B cell (primary cell): ENCODE measurements around the gene ARAP1. TPM values are rescaled to one million over a fixed set of nuclear protein-coding genes. Genes with fewer than 3 reads are reported as not detected.

Source experiments
- ATAC-seq: fragments of 200-7000 bp; cut with Tn5 transposase; one replicate; pipeline ENCODE4 v1.10.0; 2021; ENCODE audit warnings: low read depth, mild to moderate bottlenecking, moderate number of reproducible peaks, moderate library complexity
- CTCF ChIA-PET: fragments of 350-600 bp; sonication (Branson Sonifier 250); formaldehyde crosslinking; loops from one replicate; lab custom pipeline; 2021; ENCODE audit warnings: antibody characterized with exemption, inconsistent platforms; lab: Charles Lee
- POLR2A ChIA-PET: fragments of 350-600 bp; sonication (Branson Sonifier 250); formaldehyde crosslinking; loops from one replicate; lab custom pipeline; 2021; ENCODE audit warnings: antibody characterized with exemption; lab: Charles Lee
- DNase-seq: peaks from one replicate; pipeline ENCODE4 v3.0.0; 2013
- H2AFZ ChIP-seq: 2 replicates; pipeline ENCODE4 v1.6.1; 2012; ENCODE audit warnings: mild to moderate bottlenecking, low read depth, low read length; ENCODE audit not compliant: insufficient read depth, poor library complexity, severe bottlenecking
- H3K27ac ChIP-seq, 2 donors: 1 replicate in 1 of 2; 2 replicates in 1 of 2; pipeline ENCODE4 v1.5.1; 2012 to 2013; ENCODE audit warnings: low read length in 2 of 2, mild to moderate bottlenecking in 2 of 2, moderate library complexity in 1 of 2
- H3K27me3 ChIP-seq, 4 experiments: fragments of 200-600 bp in 1 of 4; sonication (generic) in 1 of 4; replicated peaks in 1 of 4; 1 replicate in 2 of 4; 2 replicates in 2 of 4; pipeline versions ENCODE4 v1.6.1 to v1.7.0; 2013 to 2016; ENCODE audit warnings: low read length in 3 of 4, mild to moderate bottlenecking in 2 of 4, mixed read lengths in 1 of 4, moderate library complexity in 1 of 4; ENCODE audit not compliant: insufficient read depth in 4 of 4, control insufficient read depth in 3 of 4; ENCODE audit errors: control extremely low read depth in 1 of 4
- H3K36me3 ChIP-seq, 2 experiments: replicated peaks in 1 of 2; 1 replicate in 1 of 2; 2 replicates in 1 of 2; pipeline versions ENCODE4 v1.6.1 to v1.7.1; 2013; ENCODE audit warnings: low read length in 1 of 2; ENCODE audit not compliant: insufficient read depth in 2 of 2, control insufficient read depth in 1 of 2; ENCODE audit errors: control extremely low read depth in 1 of 2, extremely low read depth in 1 of 2
- H3K4me1 ChIP-seq, 2 donors: fragments of 200-600 bp in 1 of 2; sonication (generic) in 1 of 2; 1 replicate in 1 of 2; 2 replicates in 1 of 2; pipeline versions ENCODE4 v1.5.1 to v1.6.1; 2013 to 2017; ENCODE audit warnings: low read length in 2 of 2; ENCODE audit not compliant: control insufficient read depth in 2 of 2, insufficient read depth in 2 of 2
- H3K4me2 ChIP-seq: replicated peaks from 2 replicates; pipeline ENCODE3; 2012; ENCODE audit warnings: mild to moderate bottlenecking, low read depth, low read length; ENCODE audit not compliant: poor library complexity, severe bottlenecking
- H3K4me3 ChIP-seq, 5 experiments: fragments of 200-600 bp in 1 of 5; sonication (generic) in 1 of 5; 1 replicate in 3 of 5; 2 replicates in 2 of 5; pipeline versions ENCODE4 v1.5.1 to v1.7.0; 2011 to 2016; ENCODE audit warnings: low read length in 4 of 5, mild to moderate bottlenecking in 4 of 5, low read depth in 2 of 5, control low read depth in 1 of 5, moderate library complexity in 1 of 5; ENCODE audit not compliant: insufficient read depth in 1 of 5; ENCODE audit errors: control extremely low read depth in 1 of 5, extremely low read depth in 1 of 5
- H3K79me2 ChIP-seq: fragments of 200-600 bp; sonication (generic); one replicate; pipeline ENCODE4 v1.6.0; 2016; ENCODE audit warnings: low read length; ENCODE audit not compliant: control insufficient read depth, insufficient read depth
- H3K9ac ChIP-seq: fragments of 200-600 bp; sonication (generic); 2 replicates; pipeline ENCODE4 v1.6.1; 2017; ENCODE audit warnings: mild to moderate bottlenecking, low read length, moderate library complexity
- H3K9me3 ChIP-seq, 3 donors: one replicate each; pipeline versions ENCODE4 v1.6.1 to v1.7.1; 2013; ENCODE audit warnings: low read length in 2 of 3; ENCODE audit not compliant: control insufficient read depth in 2 of 3, insufficient read depth in 1 of 3; ENCODE audit errors: control extremely low read depth in 1 of 3
- H4K20me1 ChIP-seq: 2 replicates; pipeline ENCODE4 v1.6.0; 2012; ENCODE audit warnings: mild to moderate bottlenecking, low read length; ENCODE audit not compliant: insufficient read depth, control insufficient read depth, poor library complexity, severe bottlenecking
- H3K27ac Mint-ChIP-seq: one replicate; pipeline ENCODE4 v1.8.0; 2021; ENCODE audit warnings: mixed read lengths
- H3K27me3 Mint-ChIP-seq: one replicate; pipeline ENCODE4 v1.8.0; 2021; ENCODE audit warnings: mixed read lengths
- H3K4me1 Mint-ChIP-seq: one replicate; pipeline ENCODE4 v1.8.0; 2021; ENCODE audit warnings: mixed read lengths
- H3K4me3 Mint-ChIP-seq: one replicate; pipeline ENCODE4 v1.8.0; 2021; ENCODE audit warnings: mixed read lengths
- H3K9me3 Mint-ChIP-seq: one replicate; pipeline ENCODE4 v1.8.0; 2022; ENCODE audit warnings: mixed read lengths; ENCODE audit not compliant: insufficient read depth
- CTCF ChIP-seq: fragments of 200-600 bp; IDR thresholded peaks from one replicate; pipeline ENCODE4 v1.8.0; 2022; ENCODE audit warnings: antibody characterized with exemption, mild to moderate bottlenecking
- EZH2 ChIP-seq: IDR thresholded peaks from 2 replicates; pipeline ENCODE4 v1.6.1; 2012; ENCODE audit warnings: borderline replicate concordance, low read depth, mild to moderate bottlenecking, moderate library complexity, low read length; ENCODE audit not compliant: insufficient read depth, poor library complexity, severe bottlenecking
- WGBS: methylation state at CpG from one replicate; pipeline ENCODE4 v1.1.5; 2013; ENCODE audit warnings: missing lambda C conversion rate; ENCODE audit not compliant: insufficient coverage; 5-methylcytosine and 5-hydroxymethylcytosine counted together
- intact Hi-C: fragments of 100-400 bp; cut with micrococcal nuclease; formaldehyde crosslinking; loops from one replicate; pipeline ENCODE4 v1.10.0; 2022
- polyA plus RNA-seq: library from polyadenylated mRNA; depleted of rRNA; stranded (reverse); fragments of >200 nt; gene quantifications from 2 replicates; pipeline ENCODE4 v1.2.3, GENCODE V29; 2012
- total RNA-seq, 2 donors: library from RNA; stranded (reverse); fragments of 120-200 nt in 1 of 2; gene quantifications; 1 replicate in 1 of 2; 2 replicates in 1 of 2; pipeline versions ENCODE4 v1.2.3 to v1.2.4, GENCODE V29; 2013 to 2022

Gene ARAP1
- total and polyA plus RNA-seq, 2 donors (not counting 1 experiment from before 2014, with no cell fraction given) = 143 to 242 TPM

DNA sequence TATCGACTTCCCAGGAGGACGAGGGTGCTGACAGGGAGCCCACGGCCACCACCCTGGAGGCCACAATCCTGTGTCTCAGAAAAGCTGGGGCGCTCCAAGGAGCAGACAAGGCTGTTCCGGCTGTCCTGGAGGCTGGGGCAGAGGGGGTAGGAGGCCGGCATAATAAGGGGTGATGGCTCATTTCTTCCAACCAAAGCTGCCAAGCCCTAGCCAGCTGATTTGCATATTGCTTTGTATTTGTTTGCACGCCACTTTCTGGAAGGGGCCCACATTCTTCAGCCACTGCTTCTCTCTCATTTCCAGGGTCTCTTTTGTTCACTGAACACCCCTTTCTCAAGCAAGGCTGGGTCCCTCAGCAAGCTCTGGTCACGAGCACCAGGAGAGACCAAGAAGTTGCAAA is 82.7 kb downstream of the ARAP1 start:
- POLR2A ChIA-PET = no interaction called here
- DNase-seq (no peak), ATAC-seq (no peak)
- no peaks in the 10 kb centered on the region for H3K79me2 ChIP-seq
- Mint-ChIP-seq H3K27me3 (peaks cover 73% of the 10 kb centered on the region), H3K9me3 (peaks cover 4% of the 10 kb centered on the region), H3K4me1 (peaks cover 14% of the 10 kb centered on the region), H3K4me3 (no peak overlapping the region), H3K27ac (no peak overlapping the region)
- H2AFZ ChIP-seq = no peak overlapping the region
- peaks cover 0 to 41% (median 12%) of the 10 kb centered on the region in 3 donors for H3K9me3 ChIP-seq
- intact Hi-C loops = no loop called here
- peaks cover 0 to 86% (median 53%) of the 10 kb centered on the region in 4 experiments for H3K27me3 ChIP-seq
- CTCF ChIA-PET = no interaction called here
- no peak overlapping the region for H3K4me2 ChIP-seq
- TF ChIP-seq EZH2 (no peak), CTCF (no peak)
- no peaks in the 10 kb centered on the region for H4K20me1 ChIP-seq
- peaks cover 11 to 24% of the 10 kb centered on the region in 2 donors for H3K4me1 ChIP-seq
- H3K9ac ChIP-seq = no peak overlapping the region
- H3K4me3 ChIP-seq = no peak overlapping the region
- no peaks in the 10 kb centered on the region for H3K36me3 ChIP-seq
- 77% methylated on average over 5 of the region's 8 CpGs for WGBS
- no peak overlapping the region for H3K27ac ChIP-seq

DNA sequence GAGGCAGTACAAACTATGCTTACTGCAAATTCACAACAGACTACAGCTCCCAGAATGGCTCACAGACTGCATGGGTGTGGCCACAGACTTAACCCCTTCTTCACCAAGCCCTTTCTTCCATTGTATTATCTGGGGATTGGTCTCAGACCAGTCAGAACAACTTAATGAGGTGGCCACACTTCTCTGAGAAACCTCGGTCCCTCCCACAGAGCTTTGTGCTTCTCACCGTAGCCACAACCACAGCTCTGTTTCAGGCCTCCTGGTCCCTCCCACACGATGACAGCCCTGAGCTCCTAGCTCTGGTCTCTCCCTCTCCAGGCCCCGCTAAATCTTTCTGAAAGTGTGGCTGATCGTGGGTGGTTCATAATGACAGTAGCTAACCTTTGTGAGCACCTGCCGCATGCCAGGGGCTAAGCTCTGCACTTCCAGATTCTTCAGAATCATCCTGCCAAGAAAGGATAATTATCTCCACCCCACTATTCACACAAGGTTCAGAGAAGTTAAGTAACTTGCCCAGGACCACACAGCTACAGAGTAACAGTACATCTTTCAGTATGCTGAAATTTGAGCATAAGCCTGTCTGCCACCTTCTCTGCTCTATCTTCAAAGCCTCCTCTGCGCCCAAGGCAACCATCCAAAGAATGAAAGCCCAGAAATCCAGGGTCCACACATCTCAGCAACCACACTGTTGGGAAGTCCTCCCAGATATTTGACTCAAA is 83.4 kb downstream of the ARAP1 start:
- no peak overlapping the region for H3K27ac Mint-ChIP-seq
- H3K27me3 Mint-ChIP-seq = peaks cover 67% of the 10 kb centered on the region
- no peak overlapping the region for H3K4me3 Mint-ChIP-seq
- no peak for DNase-seq
- H3K27ac ChIP-seq = no peak overlapping the region
- H3K4me3 ChIP-seq = no peak overlapping the region
- no peaks in the 10 kb centered on the region for H3K79me2 ChIP-seq
- H3K4me1 ChIP-seq = peaks cover 11 to 17% of the 10 kb centered on the region in 2 donors
- peaks cover 0 to 37% (median 12%) of the 10 kb centered on the region in 3 donors for H3K9me3 ChIP-seq
- POLR2A ChIA-PET = no interaction called here
- H4K20me1 ChIP-seq = no peaks in the 10 kb centered on the region
- peaks cover 13% of the 10 kb centered on the region for H3K4me1 Mint-ChIP-seq
- CTCF ChIA-PET = interaction anchor here (0.7 to 1.8 kb wide), 4 partner anchors 12 to 81 kb away, joined by 3 to 7 read pairs (median 4); no protein-coding TSS in a partner anchor
- no peak overlapping the region for H2AFZ ChIP-seq
- 54% methylated on average over 4 of the region's 7 CpGs for WGBS
- intact Hi-C loops = no loop called here
- TF ChIP-seq EZH2 (no peak), CTCF (no peak)
- no peak overlapping the region for H3K4me2 ChIP-seq
- no peaks in the 10 kb centered on the region for H3K36me3 ChIP-seq
- peaks cover 4% of the 10 kb centered on the region for H3K9me3 Mint-ChIP-seq
- no peak for ATAC-seq
- peaks cover 0 to 81% (median 46%) of the 10 kb centered on the region in 4 experiments for H3K27me3 ChIP-seq
- H3K9ac ChIP-seq = no peak overlapping the region
